CD8-positive, alpha-beta memory T cell (primary cell): ENCODE results near the gene CTNND2. TPM values are rescaled to one million over a fixed set of nuclear protein-coding genes. Genes with fewer than 3 reads are reported as not detected.

Experiments used
- CTCF ChIA-PET: fragments of 350-600 bp; sonication (Branson Sonifier 250); formaldehyde crosslinking; loops from one replicate; lab custom pipeline; 2021; ENCODE audit warnings: antibody characterized with exemption; lab: Charles Lee
- POLR2A ChIA-PET: fragments of 350-600 bp; sonication (Branson Sonifier 250); formaldehyde crosslinking; loops from one replicate; lab custom pipeline; 2021; ENCODE audit warnings: antibody characterized with exemption; lab: Charles Lee
- DNase-seq, 5 donors: peaks; one replicate each; pipeline versions ENCODE4 v3.0.0 to v3.0.0-alpha.2; 2020 to 2022; ENCODE audit warnings: mixed read lengths in 1 of 5
- H3K27ac ChIP-seq: one replicate; pipeline ENCODE4 v1.7.0; 2013; ENCODE audit warnings: low read depth, mild to moderate bottlenecking, low read length, moderate library complexity
- H3K27me3 ChIP-seq: 2 replicates; pipeline ENCODE4 v1.7.0; 2013; ENCODE audit warnings: low read length, mild to moderate bottlenecking; ENCODE audit not compliant: insufficient read depth, poor library complexity, severe bottlenecking
- H3K36me3 ChIP-seq: 2 replicates; pipeline ENCODE4 v1.7.0; 2013; ENCODE audit warnings: mild to moderate bottlenecking, low read length, moderate library complexity; ENCODE audit not compliant: insufficient read depth
- H3K4me1 ChIP-seq: 2 replicates; pipeline ENCODE4 v1.7.0; 2013; ENCODE audit warnings: mild to moderate bottlenecking, low read length, moderate library complexity; ENCODE audit not compliant: insufficient read depth
- H3K4me3 ChIP-seq: 2 replicates; pipeline ENCODE4 v1.7.0; 2013; ENCODE audit warnings: mild to moderate bottlenecking, low read length
- H3K9me3 ChIP-seq: 2 replicates; pipeline ENCODE4 v1.7.0; 2013; ENCODE audit warnings: mild to moderate bottlenecking, low read length
- H3K27ac Mint-ChIP-seq, 8 donors: one replicate each; pipeline ENCODE4 v1.8.0; 2020 to 2021; ENCODE audit warnings: mixed read lengths in 8 of 8, mild to moderate bottlenecking in 6 of 8, inconsistent platforms in 3 of 8, moderate library complexity in 3 of 8
- H3K27me3 Mint-ChIP-seq, 2 donors: one replicate each; pipeline ENCODE4 v1.8.0; 2020 to 2021; ENCODE audit warnings: mixed read lengths in 2 of 2, mild to moderate bottlenecking in 1 of 2, moderate library complexity in 1 of 2
- H3K36me3 Mint-ChIP-seq, 3 donors: one replicate each; pipeline ENCODE4 v1.8.0; 2020 to 2021; ENCODE audit warnings: mixed read lengths in 3 of 3, inconsistent platforms in 1 of 3, mild to moderate bottlenecking in 1 of 3
- H3K4me1 Mint-ChIP-seq, 3 donors: one replicate each; pipeline ENCODE4 v1.8.0; 2020 to 2021; ENCODE audit warnings: mixed read lengths in 3 of 3, inconsistent platforms in 1 of 3, mild to moderate bottlenecking in 1 of 3
- H3K4me3 Mint-ChIP-seq, 7 donors: one replicate each; pipeline ENCODE4 v1.8.0; 2020 to 2021; ENCODE audit warnings: mixed read lengths in 7 of 7, mild to moderate bottlenecking in 6 of 7, moderate library complexity in 4 of 7, inconsistent platforms in 2 of 7
- H3K9me3 Mint-ChIP-seq, 5 donors: one replicate each; pipeline ENCODE4 v1.8.0; 2020 to 2022; ENCODE audit warnings: mixed read lengths in 5 of 5, mild to moderate bottlenecking in 3 of 5, moderate library complexity in 2 of 5, inconsistent platforms in 1 of 5
- polyA plus RNA-seq: library from polyadenylated mRNA; unstranded; fragments of 300-500 nt; fragmentation: Illumina TruSeq; gene quantifications from one replicate; pipeline ENCODE4 v1.2.3, GENCODE V29; 2021
- total RNA-seq, 2 experiments: library from RNA; stranded (reverse); gene quantifications; one replicate each; pipeline ENCODE4 v1.2.3, GENCODE V29; 2021

Gene CTNND2
- total and polyA plus RNA-seq, 3 experiments from 2014 or later = not detected

GRCh38 chr5:11504065-11504885, 400.0 kb downstream of the CTNND2 start:
- CTCF ChIA-PET = no interaction called here
- POLR2A ChIA-PET = no interaction called here

GRCh38 chr5:11502783-11503182, 401.5 kb downstream of the CTNND2 start:
- Histone ChIP-seq H3K27ac (no peak overlapping the region), H3K4me1 (no peaks in the 10 kb centered on the region), H3K9me3 (no peaks in the 10 kb centered on the region), H3K36me3 (no peaks in the 10 kb centered on the region), H3K27me3 (no peaks in the 10 kb centered on the region), H3K4me3 (no peak overlapping the region)
- Mint-ChIP-seq H3K27me3 (peaks cover 0 to 2% of the 10 kb centered on the region in 2 donors), H3K36me3 (no peaks in the 10 kb centered on the region), H3K4me3 (no peak overlapping the region), H3K4me1 (no peaks in the 10 kb centered on the region), H3K9me3 (peaks cover 0 to 3% (median 0%) of the 10 kb centered on the region in 5 donors), H3K27ac (no peak overlapping the region)
- no peak for DNase-seq
- ChIA-PET CTCF (no interaction called here), POLR2A (no interaction called here)

More at GRCh38 chr5:11504065-11504885, 400.0 kb downstream of the CTNND2 start:
- Mint-ChIP-seq H3K4me3 (no peak overlapping the region), H3K27ac (no peak overlapping the region), H3K9me3 (peaks cover 0 to 3% (median 0%) of the 10 kb centered on the region in 5 donors), H3K27me3 (peaks cover 0 to 2% of the 10 kb centered on the region in 2 donors), H3K36me3 (no peaks in the 10 kb centered on the region), H3K4me1 (no peaks in the 10 kb centered on the region)
- H3K4me1 ChIP-seq = no peaks in the 10 kb centered on the region
- H3K27ac ChIP-seq = no peak overlapping the region
- no peak overlapping the region for H3K4me3 ChIP-seq
- H3K27me3 ChIP-seq = no peaks in the 10 kb centered on the region
- H3K36me3 ChIP-seq = no peaks in the 10 kb centered on the region
- no peak for DNase-seq
- no peaks in the 10 kb centered on the region for H3K9me3 ChIP-seq

- no peaks in the 10 kb centered on the region for H3K27me3 ChIP-seq
- H3K27ac Mint-ChIP-seq = no peak overlapping the region
- H3K4me1 ChIP-seq = no peaks in the 10 kb centered on the region
- no peak overlapping the region for H3K27ac ChIP-seq
- DNase-seq = no peak
- no peaks in the 10 kb centered on the region for H3K36me3 Mint-ChIP-seq
- H3K9me3 ChIP-seq = no peaks in the 10 kb centered on the region
- ChIA-PET CTCF (no interaction called here), POLR2A (no interaction called here)
- no peak overlapping the region for H3K4me3 Mint-ChIP-seq
- H3K36me3 ChIP-seq = no peaks in the 10 kb centered on the region
- H3K9me3 Mint-ChIP-seq = peaks cover 0 to 2% (median 0%) of the 10 kb centered on the region in 5 donors
- H3K4me3 ChIP-seq = no peak overlapping the region
- peaks cover 0 to 3% of the 10 kb centered on the region in 2 donors for H3K27me3 Mint-ChIP-seq
- H3K4me1 Mint-ChIP-seq = no peaks in the 10 kb centered on the region
Observed at GRCh38 chr5:11497651-11498050, 406.6 kb downstream of the CTNND2 start.

- Histone ChIP-seq H3K4me1 (no peaks in the 10 kb centered on the region), H3K27me3 (no peaks in the 10 kb centered on the region), H3K36me3 (no peaks in the 10 kb centered on the region), H3K9me3 (no peaks in the 10 kb centered on the region), H3K27ac (no peak overlapping the region), H3K4me3 (no peak overlapping the region)
- Mint-ChIP-seq H3K4me3 (no peak overlapping the region), H3K9me3 (peaks cover 0 to 2% (median 0%) of the 10 kb centered on the region in 5 donors), H3K4me1 (no peaks in the 10 kb centered on the region), H3K36me3 (no peaks in the 10 kb centered on the region), H3K27ac (no peak overlapping the region), H3K27me3 (peaks cover 0 to 2% of the 10 kb centered on the region in 2 donors)
- CTCF ChIA-PET = no interaction called here
- POLR2A ChIA-PET = no interaction called here
- DNase-seq = no peak
Observed at GRCh38 chr5:11496137-11496719, 408.0 kb downstream of the CTNND2 start.

GRCh38 chr5:11494340-11494739, 409.9 kb downstream of the CTNND2 start:
- Mint-ChIP-seq H3K9me3 (peaks cover 0 to 2% (median 0%) of the 10 kb centered on the region in 5 donors), H3K4me3 (no peak overlapping the region)
- CTCF ChIA-PET = no interaction called here

GRCh38 chr5:11491404-11492075, 412.7 kb downstream of the CTNND2 start:
- H3K9me3 ChIP-seq = no peaks in the 10 kb centered on the region
- CTCF ChIA-PET = interaction anchor here (1.4 kb wide), 1 partner anchor 10 kb away, joined by 3 read pairs; no protein-coding TSS in a partner anchor
- H3K4me3 Mint-ChIP-seq = no peak overlapping the region

More at GRCh38 chr5:11494340-11494739, 409.9 kb downstream of the CTNND2 start:
- Mint-ChIP-seq H3K27me3 (peaks cover 0 to 2% of the 10 kb centered on the region in 2 donors), H3K36me3 (no peaks in the 10 kb centered on the region), H3K4me1 (no peaks in the 10 kb centered on the region), H3K27ac (no peak overlapping the region)
- Histone ChIP-seq H3K9me3 (no peaks in the 10 kb centered on the region), H3K4me3 (no peak overlapping the region), H3K36me3 (no peaks in the 10 kb centered on the region), H3K27ac (no peak overlapping the region), H3K27me3 (no peaks in the 10 kb centered on the region), H3K4me1 (no peaks in the 10 kb centered on the region)
- POLR2A ChIA-PET = no interaction called here
- DNase-seq = no peak

GRCh38 chr5:11483630-11484029, 420.6 kb downstream of the CTNND2 start:
- H3K4me3 ChIP-seq = no peak overlapping the region
- Mint-ChIP-seq H3K4me3 (no peak overlapping the region), H3K27ac (no peak overlapping the region), H3K27me3 (peaks cover 0 to 3% of the 10 kb centered on the region in 2 donors), H3K36me3 (no peaks in the 10 kb centered on the region), H3K4me1 (no peaks in the 10 kb centered on the region), H3K9me3 (peaks cover 0 to 10% (median 7%) of the 10 kb centered on the region in 5 donors)
- POLR2A ChIA-PET = no interaction called here
- no peaks in the 10 kb centered on the region for H3K27me3 ChIP-seq
- CTCF ChIA-PET = no interaction called here
- no peaks in the 10 kb centered on the region for H3K9me3 ChIP-seq
- no peak for DNase-seq
- H3K4me1 ChIP-seq = no peaks in the 10 kb centered on the region
- no peak overlapping the region for H3K27ac ChIP-seq
- no peaks in the 10 kb centered on the region for H3K36me3 ChIP-seq

More at GRCh38 chr5:11491404-11492075, 412.7 kb downstream of the CTNND2 start:
- no peak for DNase-seq
- H3K36me3 Mint-ChIP-seq = no peaks in the 10 kb centered on the region
- POLR2A ChIA-PET = no interaction called here
- no peaks in the 10 kb centered on the region for H3K27me3 ChIP-seq
- H3K4me1 ChIP-seq = no peaks in the 10 kb centered on the region
- no peaks in the 10 kb centered on the region for H3K4me1 Mint-ChIP-seq
- no peak overlapping the region for H3K27ac Mint-ChIP-seq
- no peaks in the 10 kb centered on the region for H3K27me3 Mint-ChIP-seq
- no peaks in the 10 kb centered on the region for H3K36me3 ChIP-seq
- no peaks in the 10 kb centered on the region for H3K9me3 Mint-ChIP-seq
- H3K27ac ChIP-seq = no peak overlapping the region
- H3K4me3 ChIP-seq = no peak overlapping the region

- ChIA-PET POLR2A (no interaction called here), CTCF (no interaction called here)
- no peaks in the 10 kb centered on the region for H3K9me3 ChIP-seq
- Mint-ChIP-seq H3K27me3 (peaks cover 0 to 3% of the 10 kb centered on the region in 2 donors), H3K4me3 (no peak overlapping the region), H3K36me3 (no peaks in the 10 kb centered on the region), H3K4me1 (no peaks in the 10 kb centered on the region), H3K27ac (no peak overlapping the region), H3K9me3 (peaks cover 0 to 10% (median 7%) of the 10 kb centered on the region in 5 donors)
- DNase-seq = no peak
- H3K36me3 ChIP-seq = no peaks in the 10 kb centered on the region
- no peak overlapping the region for H3K4me3 ChIP-seq
- H3K27me3 ChIP-seq = no peaks in the 10 kb centered on the region
- no peak overlapping the region for H3K27ac ChIP-seq
- H3K4me1 ChIP-seq = no peaks in the 10 kb centered on the region
Observed at GRCh38 chr5:11482011-11482410, 422.2 kb downstream of the CTNND2 start.
